AG09309 (cell line): ENCODE data around the gene TNNT3.

Experiments
- DNase-seq: peaks from one replicate; pipeline ENCODE4 v3.0.0-alpha.2; 2010; ENCODE audit warnings: low read depth
- H3K4me3 ChIP-seq: 2 replicates; pipeline ENCODE4 v1.5.1; 2011; ENCODE audit warnings: mild to moderate bottlenecking, low read depth, low read length, moderate library complexity; ENCODE audit not compliant: control insufficient read depth
- CTCF ChIP-seq: IDR thresholded peaks from 2 replicates; pipeline ENCODE4 v1.5.1; 2011; ENCODE audit warnings: mild to moderate bottlenecking, low read depth, low read length, inconsistent platforms; ENCODE audit not compliant: insufficient read depth, control insufficient read depth; ENCODE audit errors: missing control alignments

The TNNT3 gene

GRCh38 chr11:1925373-1926155 lies 6.1 kb downstream of the TNNT3 start:
- DNase-seq = no peak
- H3K4me3 ChIP-seq = no peak overlapping the region
- no peak for TF ChIP-seq CTCF

- no peak for DNase-seq
- H3K4me3 ChIP-seq = no peak overlapping the region
- no peak for TF ChIP-seq CTCF
Observed at GRCh38 chr11:1926156-1927025, 6.9 kb downstream of the TNNT3 start.

GRCh38 chr11:1927026-1927847 lies 7.7 kb downstream of the TNNT3 start:
- no peak for TF ChIP-seq CTCF
- DNase-seq = no peak

GRCh38 chr11:1927848-1928469 lies 8.5 kb downstream of the TNNT3 start:
- DNase-seq = no peak
- no peak for TF ChIP-seq CTCF
- no peak overlapping the region for H3K4me3 ChIP-seq

More at GRCh38 chr11:1927026-1927847, 7.7 kb downstream of the TNNT3 start:
- H3K4me3 ChIP-seq = no peak overlapping the region

- no peak overlapping the region for H3K4me3 ChIP-seq
- TF ChIP-seq CTCF = no peak
- no peak for DNase-seq
Observed at GRCh38 chr11:1928470-1928890, 9.0 kb downstream of the TNNT3 start.
